MM.1S (cell line): ENCODE measurements around the gene C19orf67.

ENCODE experiments used
- DNase-seq: peaks from one replicate; pipeline ENCODE4 v3.0.0-alpha.2; 2015
- H2AFZ ChIP-seq: fragments of 300-600 bp; sonication (generic); 2 replicates; pipeline ENCODE4 v1.6.0; 2016; ENCODE audit warnings: antibody characterized with exemption, low read length
- H3F3A ChIP-seq: fragments of 300-600 bp; sonication (generic); 2 replicates; pipeline ENCODE4 v1.6.1; 2016; ENCODE audit warnings: mild to moderate bottlenecking, antibody characterized with exemption, low read length, moderate library complexity, mixed read lengths; ENCODE audit not compliant: insufficient read depth
- H3K27ac ChIP-seq: fragments of 300-600 bp; sonication (generic); 2 replicates; pipeline ENCODE4 v1.5.1; 2016; ENCODE audit warnings: mild to moderate bottlenecking, low read length
- H3K27me3 ChIP-seq: fragments of 300-600 bp; sonication (generic); replicated peaks from 2 replicates; pipeline ENCODE4 v1.6.0; 2016; ENCODE audit warnings: low read length; ENCODE audit not compliant: insufficient read depth
- H3K36me3 ChIP-seq: fragments of 300-600 bp; sonication (generic); replicated peaks from 2 replicates; pipeline ENCODE4 v1.6.1; 2016; ENCODE audit warnings: mild to moderate bottlenecking, low read length, mixed read lengths; ENCODE audit not compliant: insufficient read depth
- H3K4me1 ChIP-seq: fragments of 300-600 bp; sonication (generic); 2 replicates; pipeline ENCODE4 v1.6.1; 2016; ENCODE audit warnings: low read length, mixed read lengths
- H3K4me2 ChIP-seq: fragments of 300-600 bp; sonication (generic); 2 replicates; pipeline ENCODE4 v1.6.0; 2016; ENCODE audit warnings: low read depth, low read length
- H3K4me3 ChIP-seq: fragments of 300-600 bp; sonication (generic); 2 replicates; pipeline ENCODE4 v1.5.1; 2016; ENCODE audit warnings: low read length, mixed read lengths
- H3K79me2 ChIP-seq: fragments of 300-600 bp; sonication (generic); 2 replicates; pipeline ENCODE4 v1.6.1; 2016; ENCODE audit warnings: mixed run types, low read length, mixed read lengths
- H3K9ac ChIP-seq: fragments of 300-600 bp; sonication (generic); 2 replicates; pipeline ENCODE4 v1.6.1; 2016; ENCODE audit warnings: low read length, mixed read lengths
- H3K9me2 ChIP-seq: fragments of 300-600 bp; sonication (generic); replicated peaks from 2 replicates; pipeline ENCODE4 v1.6.1; 2016; ENCODE audit warnings: mild to moderate bottlenecking, low read length, mixed read lengths; ENCODE audit not compliant: insufficient read depth
- H3K9me3 ChIP-seq: fragments of 300-600 bp; sonication (generic); replicated peaks from 2 replicates; pipeline ENCODE4 v1.6.1; 2016; ENCODE audit warnings: mild to moderate bottlenecking, low read length, mixed read lengths; ENCODE audit not compliant: insufficient read depth
- H4K20me1 ChIP-seq: fragments of 300-600 bp; sonication (generic); 2 replicates; pipeline ENCODE4 v1.6.1; 2016; ENCODE audit warnings: mild to moderate bottlenecking, low read length, moderate library complexity, mixed read lengths; ENCODE audit not compliant: insufficient read depth
- EZH2 ChIP-seq: fragments of 300-600 bp; sonication (generic); optimal IDR thresholded peaks from 2 replicates; pipeline ENCODE3; 2017; ENCODE audit warnings: low read depth, mild to moderate bottlenecking, antibody characterized with exemption, low read length, mixed read lengths
- EZH2phosphoT487 ChIP-seq: fragments of 300-600 bp; sonication (generic); IDR thresholded peaks from 2 replicates; pipeline ENCODE4 v1.6.1; 2018; ENCODE audit warnings: antibody characterized with exemption, low read length
- TF ChIP-seq, protein P1 (sequence below): fragments of 300-600 bp; sonication (generic); IDR thresholded peaks from 2 replicates; pipeline ENCODE4 v1.5.1; 2016; ENCODE audit warnings: antibody characterized with exemption, low read length, mixed read lengths

Gene C19orf67

DNA sequence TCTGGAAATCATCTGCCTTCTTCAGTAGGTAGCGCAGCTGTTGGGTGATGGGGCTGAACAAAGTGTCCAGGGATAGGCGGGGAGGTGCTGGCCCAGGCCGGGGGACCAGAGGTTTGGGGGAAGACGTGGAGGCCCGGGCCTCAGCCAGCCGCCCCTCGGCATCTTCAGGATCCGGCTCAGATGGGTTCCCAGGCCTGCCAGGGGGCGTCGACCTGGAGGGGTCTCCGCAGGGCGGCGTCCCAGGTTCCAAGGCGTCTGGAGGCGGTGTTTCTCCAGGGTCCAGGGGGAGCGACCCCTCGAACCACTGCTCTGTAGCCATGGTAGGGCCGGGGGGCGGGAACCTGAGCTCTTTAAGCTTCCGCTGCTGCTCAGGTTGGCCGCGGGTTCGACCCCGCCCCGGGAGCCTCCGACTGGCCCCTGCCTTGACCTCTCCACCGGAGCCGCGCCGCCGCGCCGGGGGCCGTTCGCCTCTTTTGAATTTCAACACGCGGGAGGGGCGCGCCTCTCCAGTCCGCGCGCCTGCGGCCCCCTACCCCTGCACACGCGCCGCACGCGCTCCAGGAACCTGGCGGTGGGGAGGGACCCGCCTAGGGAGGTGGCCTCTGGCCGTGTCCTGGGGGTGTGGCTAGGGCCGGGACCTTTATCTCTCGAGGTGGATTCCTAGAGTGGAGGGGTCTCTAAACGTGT lies at the start of gene C19orf67:
C19orf67 (minus strand) TSS at position 475 of the 687 bp plus-strand sequence; CDS start at position 319, 156 bp downstream.
- Histone ChIP-seq H3K9me2 (no peaks in the 10 kb centered on the region), H3K9me3 (no peaks in the 10 kb centered on the region), H3K4me1 (peaks cover 6% of the 10 kb centered on the region), H3K27me3 (no peaks in the 10 kb centered on the region), H3K36me3 (no peaks in the 10 kb centered on the region), H4K20me1 (no peaks in the 10 kb centered on the region), H3K27ac (no peak within 1 kb of the TSS), H3F3A (peaks cover 5% of the 10 kb centered on the region), H3K4me3 (no peak within 1 kb of the TSS), H3K79me2 (no peaks in the 10 kb centered on the region; the same call in 1 of the 2 replicates), H3K4me2 (no peak within 1 kb of the TSS), H2AFZ (no peak within 1 kb of the TSS), H3K9ac (no peak within 1 kb of the TSS)
- DNase-seq, result no peak
- TF ChIP-seq EZH2phosphoT487, result no peak
- no peak for TF ChIP-seq EZH2
- TF ChIP-seq, protein P1, sequence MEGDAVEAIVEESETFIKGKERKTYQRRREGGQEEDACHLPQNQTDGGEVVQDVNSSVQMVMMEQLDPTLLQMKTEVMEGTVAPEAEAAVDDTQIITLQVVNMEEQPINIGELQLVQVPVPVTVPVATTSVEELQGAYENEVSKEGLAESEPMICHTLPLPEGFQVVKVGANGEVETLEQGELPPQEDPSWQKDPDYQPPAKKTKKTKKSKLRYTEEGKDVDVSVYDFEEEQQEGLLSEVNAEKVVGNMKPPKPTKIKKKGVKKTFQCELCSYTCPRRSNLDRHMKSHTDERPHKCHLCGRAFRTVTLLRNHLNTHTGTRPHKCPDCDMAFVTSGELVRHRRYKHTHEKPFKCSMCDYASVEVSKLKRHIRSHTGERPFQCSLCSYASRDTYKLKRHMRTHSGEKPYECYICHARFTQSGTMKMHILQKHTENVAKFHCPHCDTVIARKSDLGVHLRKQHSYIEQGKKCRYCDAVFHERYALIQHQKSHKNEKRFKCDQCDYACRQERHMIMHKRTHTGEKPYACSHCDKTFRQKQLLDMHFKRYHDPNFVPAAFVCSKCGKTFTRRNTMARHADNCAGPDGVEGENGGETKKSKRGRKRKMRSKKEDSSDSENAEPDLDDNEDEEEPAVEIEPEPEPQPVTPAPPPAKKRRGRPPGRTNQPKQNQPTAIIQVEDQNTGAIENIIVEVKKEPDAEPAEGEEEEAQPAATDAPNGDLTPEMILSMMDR, result no peak

DNA sequence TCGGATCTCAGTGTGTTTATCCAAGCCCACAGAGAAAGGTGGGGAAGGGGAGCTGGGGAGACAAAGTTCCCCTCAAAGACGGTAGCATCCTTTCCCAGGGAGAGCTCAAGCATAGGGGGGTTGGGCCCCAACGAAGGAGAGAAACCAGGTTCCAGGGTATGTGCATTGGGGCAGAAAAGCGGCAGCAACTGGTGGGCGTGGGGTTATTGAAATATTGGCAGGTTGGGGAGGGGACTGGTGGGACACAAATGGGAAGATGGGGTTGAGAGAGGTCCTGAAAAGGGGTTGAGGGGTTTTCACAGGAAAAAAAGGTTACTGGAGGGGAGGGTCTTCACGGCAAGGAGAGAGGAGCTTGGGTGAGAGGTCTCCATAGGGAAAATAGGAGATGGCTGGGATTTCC lies 49.8 kb upstream of the C19orf67 start:
- Histone ChIP-seq H3K4me2 (peak overlapping the region; percentile 67), H3F3A (peaks cover 13% of the 10 kb centered on the region; the same call in 1 of the 2 replicates), H3K9me2 (no peaks in the 10 kb centered on the region), H3K79me2 (peaks cover 42% of the 10 kb centered on the region), H4K20me1 (no peaks in the 10 kb centered on the region), H3K9me3 (no peaks in the 10 kb centered on the region), H3K9ac (peak overlapping the region; percentile 83; the same call in 1 of the 2 replicates), H3K36me3 (no peaks in the 10 kb centered on the region), H3K4me1 (peaks cover 5% of the 10 kb centered on the region), H2AFZ (no peak overlapping the region), H3K4me3 (peak overlapping the region; percentile 99), H3K27me3 (no peaks in the 10 kb centered on the region), H3K27ac (no peak overlapping the region)
- DNase-seq, result no peak
- TF ChIP-seq EZH2, result no peak
- TF ChIP-seq EZH2phosphoT487, result no peak
- TF ChIP-seq, protein P1, result no peak

DNA sequence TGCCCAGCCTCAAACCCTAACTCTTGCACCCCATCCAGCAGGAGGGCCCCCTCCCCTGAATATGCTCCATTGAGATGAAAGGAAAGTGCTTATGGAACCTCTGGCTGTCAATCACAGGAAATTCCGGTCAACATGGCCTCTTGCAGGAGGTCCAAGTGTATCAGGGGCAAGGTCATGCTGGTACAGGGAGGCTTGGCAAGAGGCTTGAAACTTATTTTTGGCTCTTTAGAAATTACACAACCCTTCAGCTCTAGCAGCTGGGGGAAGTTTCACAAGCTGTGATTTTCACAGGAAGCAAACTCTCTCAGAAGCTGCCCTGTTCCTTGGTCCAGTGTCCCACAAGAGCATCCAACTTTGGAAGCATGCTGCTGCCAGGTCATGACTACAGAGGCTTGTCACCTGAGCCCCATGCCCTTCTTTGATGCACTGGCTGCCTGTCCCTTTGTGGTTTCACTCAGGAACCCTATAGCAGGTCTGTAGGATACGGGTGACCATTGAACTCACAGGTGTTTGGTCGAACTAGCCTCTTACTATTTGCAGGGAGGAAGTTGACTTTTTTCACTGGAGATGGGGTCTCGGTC lies 42.4 kb upstream of the C19orf67 start:
- H3K4me2 ChIP-seq, result peak overlapping the region; percentile 26
- H3K9me2 ChIP-seq, result no peaks in the 10 kb centered on the region
- peaks cover 16% of the 10 kb centered on the region for H3F3A ChIP-seq
- peak overlapping the region; percentile 64; the same call in 1 of the 2 replicates for H3K27ac ChIP-seq
- H3K9me3 ChIP-seq, result no peaks in the 10 kb centered on the region
- no peaks in the 10 kb centered on the region for H3K36me3 ChIP-seq
- no peak overlapping the region for H2AFZ ChIP-seq
- H3K79me2 ChIP-seq, result peaks cover 18% of the 10 kb centered on the region
- TF ChIP-seq EZH2phosphoT487, result no peak
- no peak for TF ChIP-seq EZH2
- TF ChIP-seq, protein P1, result no peak
- peaks cover 21% of the 10 kb centered on the region for H3K4me1 ChIP-seq
- no peaks in the 10 kb centered on the region for H4K20me1 ChIP-seq
- no peaks in the 10 kb centered on the region for H3K27me3 ChIP-seq
- H3K4me3 ChIP-seq, result no peak overlapping the region
- H3K9ac ChIP-seq, result peak overlapping the region; percentile 8; the same call in 1 of the 2 replicates
- DNase-seq, result peak; percentile 75
